Measurements from ENCODE around the gene ASB11.

ASB11 gene

GRCh38 chrX:15349046-15349445, 33.6 kb upstream of the ASB11 start:
- peak; percentile 20 for TF ChIP-seq CTCF (IDR thresholded peaks at IDR 0.05; ENCODE audit: low read depth, low read length)
- no peak for TF ChIP-seq MYC (IDR thresholded peaks at IDR 0.05; ENCODE audit: low read depth, low read length)
- no peak for TF ChIP-seq MAX (IDR thresholded peaks at IDR 0.05; ENCODE audit: low read depth, low read length)
- peak; percentile 69 for DNase-seq (ENCODE audit: low read depth)
- no peak overlapping the region for H3K4me3 ChIP-seq (ENCODE audit: low read depth, low read length)

DNA sequence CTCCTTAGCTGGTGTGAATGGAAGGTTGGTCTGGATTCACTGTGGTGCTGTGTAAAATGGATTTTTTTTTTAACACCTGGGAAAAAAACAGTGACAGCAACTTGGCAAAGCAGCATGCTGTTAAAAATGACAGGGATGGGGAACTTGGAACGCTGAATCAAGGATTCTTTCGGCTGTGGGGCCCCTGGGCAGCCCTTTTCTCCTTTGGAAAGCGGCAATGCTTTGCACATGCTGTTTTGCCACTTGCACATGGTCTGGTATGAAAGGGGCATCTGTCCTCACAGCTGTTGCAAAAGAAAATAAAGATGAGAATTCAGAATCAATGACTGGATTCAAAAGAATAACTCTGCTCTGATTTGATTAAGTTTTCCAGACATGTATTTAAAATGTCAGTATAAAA, 30.5 kb upstream of the ASB11 start:
- H3K4me3 ChIP-seq (ENCODE audit: low read depth, low read length) = no peak overlapping the region
- TF ChIP-seq POLR2A (IDR thresholded peaks at IDR 0.05; ENCODE audit: extremely low read depth, insufficient read length) (no peak), MAX (IDR thresholded peaks at IDR 0.05; ENCODE audit: low read depth, low read length) (no peak), CTCF (IDR thresholded peaks at IDR 0.05; ENCODE audit: low read depth, low read length) (no peak), MYC (IDR thresholded peaks at IDR 0.05; ENCODE audit: low read depth, low read length) (no peak)
- DNase-seq (ENCODE audit: low read depth) = no peak

GRCh38 chrX:15344106-15344505, 28.7 kb upstream of the ASB11 start:
- DNase-seq (ENCODE audit: low read depth) = no peak
- no peak for TF ChIP-seq MAX (IDR thresholded peaks at IDR 0.05; ENCODE audit: low read depth, low read length)
- TF ChIP-seq POLR2A (IDR thresholded peaks at IDR 0.05; ENCODE audit: extremely low read depth, insufficient read length) = no peak
- TF ChIP-seq CTCF (IDR thresholded peaks at IDR 0.05; ENCODE audit: low read depth, low read length) = no peak
- TF ChIP-seq MYC (IDR thresholded peaks at IDR 0.05; ENCODE audit: low read depth, low read length) = no peak
- no peak overlapping the region for H3K4me3 ChIP-seq (ENCODE audit: low read depth, low read length)

DNA sequence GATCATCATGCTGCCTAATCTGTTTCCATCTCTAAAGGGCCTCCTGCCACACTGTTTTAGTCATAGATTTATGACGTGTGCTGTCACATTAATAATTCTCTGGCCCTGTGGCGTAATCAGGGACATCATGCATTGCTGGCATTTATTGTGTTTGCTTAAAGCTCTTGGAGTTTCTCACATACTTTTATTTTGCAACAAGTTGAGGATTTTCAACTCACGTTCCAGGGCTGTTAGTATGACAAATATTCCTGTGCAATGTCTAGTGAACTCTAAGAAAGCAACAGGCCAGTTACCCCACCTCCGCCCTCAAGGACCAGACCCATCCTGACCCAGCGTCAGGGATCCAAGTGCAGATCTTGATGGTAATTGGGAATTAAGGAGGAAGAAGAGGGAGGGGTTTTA, 27.6 kb upstream of the ASB11 start:
- TF ChIP-seq CTCF (IDR thresholded peaks at IDR 0.05; ENCODE audit: low read depth, low read length) (no peak), MAX (IDR thresholded peaks at IDR 0.05; ENCODE audit: low read depth, low read length) (no peak), POLR2A (IDR thresholded peaks at IDR 0.05; ENCODE audit: extremely low read depth, insufficient read length) (no peak), MYC (IDR thresholded peaks at IDR 0.05; ENCODE audit: low read depth, low read length) (no peak)
- DNase-seq (ENCODE audit: low read depth) = no peak
- H3K4me3 ChIP-seq (ENCODE audit: low read depth, low read length) = no peak overlapping the region

GRCh38 chrX:15340867-15341266, 25.4 kb upstream of the ASB11 start:
- DNase-seq (ENCODE audit: low read depth) = no peak
- TF ChIP-seq CTCF (IDR thresholded peaks at IDR 0.05; ENCODE audit: low read depth, low read length) = no peak
- TF ChIP-seq MYC (IDR thresholded peaks at IDR 0.05; ENCODE audit: low read depth, low read length) = no peak
- no peak for TF ChIP-seq MAX (IDR thresholded peaks at IDR 0.05; ENCODE audit: low read depth, low read length)
- TF ChIP-seq POLR2A (IDR thresholded peaks at IDR 0.05; ENCODE audit: extremely low read depth, insufficient read length) = no peak

DNA sequence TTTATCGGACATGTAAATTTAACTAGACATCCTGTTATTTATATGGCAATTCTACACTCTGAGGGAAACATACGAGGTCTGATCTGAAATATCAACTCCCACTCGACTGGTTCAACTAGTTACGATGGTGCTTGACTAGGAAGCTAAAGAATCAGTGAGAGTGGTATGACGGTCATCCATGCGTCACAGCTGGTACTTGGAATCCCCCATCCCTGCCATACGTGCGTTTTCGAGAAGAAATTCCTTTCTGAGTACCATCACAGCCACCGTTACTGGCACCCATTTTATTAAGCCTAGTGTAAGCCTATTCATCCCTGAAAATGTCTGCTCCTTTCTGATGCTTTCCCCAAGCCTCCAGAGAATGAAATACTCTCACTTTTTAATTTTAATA, 20.6 kb upstream of the ASB11 start:
- H3K4me3 ChIP-seq (ENCODE audit: low read depth, low read length) = peak overlapping the region; percentile 82
- TF ChIP-seq CTCF (IDR thresholded peaks at IDR 0.05; ENCODE audit: low read depth, low read length) = no peak
- no peak for TF ChIP-seq MYC (IDR thresholded peaks at IDR 0.05; ENCODE audit: low read depth, low read length)
- no peak for TF ChIP-seq POLR2A (IDR thresholded peaks at IDR 0.05; ENCODE audit: extremely low read depth, insufficient read length)
- TF ChIP-seq MAX (IDR thresholded peaks at IDR 0.05; ENCODE audit: low read depth, low read length) = no peak
- DNase-seq (ENCODE audit: low read depth) = peak; percentile 12

More at GRCh38 chrX:15340867-15341266, 25.4 kb upstream of the ASB11 start:
- H3K4me3 ChIP-seq (ENCODE audit: low read depth, low read length) = no peak overlapping the region

Data from NB4 (cell line).